Stimulated activated naive CD4-positive, alpha-beta T cell treated with Interleukin-2 at 50 U/mL for 16 hours (primary cell): ENCODE results near the gene C2CD4B.

Experiments used
- DNase-seq: peaks from one replicate; lab custom pipeline; 2025; lab: John Stamatoyannopoulos, UW

C2CD4B gene

DNA sequence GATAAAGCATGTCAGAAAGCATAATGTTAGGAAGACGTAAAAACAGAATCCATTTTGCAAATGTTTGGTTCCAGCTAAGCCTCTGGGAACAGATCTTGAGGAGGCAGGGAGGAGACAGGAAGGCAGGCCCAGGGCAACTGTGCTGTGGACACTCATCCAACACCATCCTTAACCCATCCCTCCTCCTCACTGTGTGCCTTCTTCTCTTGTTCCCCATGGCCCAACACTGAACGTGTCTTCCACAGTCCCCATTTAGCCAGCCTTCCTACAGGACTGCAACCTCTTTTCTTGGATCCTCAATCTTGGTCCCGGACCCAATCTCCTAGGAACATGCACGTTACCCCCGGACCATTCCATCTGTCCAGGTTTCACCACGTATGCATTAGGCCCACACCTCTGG, 15.4 kb downstream of the C2CD4B start:
- DNase-seq: no peak

DNA sequence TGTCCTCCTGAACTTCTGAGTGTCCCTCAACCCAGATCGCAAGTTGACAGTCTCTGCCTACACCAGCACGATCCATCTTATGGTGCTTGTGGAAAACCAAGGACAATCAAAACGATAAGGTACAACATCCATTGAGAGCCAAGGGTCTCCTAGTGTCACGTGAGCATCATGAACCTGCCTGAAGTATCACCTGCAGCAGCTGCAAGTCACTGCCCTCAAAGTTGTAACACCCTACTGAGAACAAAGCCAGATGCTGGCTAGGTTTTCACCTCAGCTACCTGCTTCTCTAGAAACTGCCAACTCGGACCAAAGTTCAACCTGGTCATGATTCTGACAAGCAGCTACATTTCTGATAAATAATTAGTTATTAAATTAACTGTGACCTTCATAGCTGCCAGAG, 17.5 kb downstream of the C2CD4B start:
- DNase-seq: no peak

DNA sequence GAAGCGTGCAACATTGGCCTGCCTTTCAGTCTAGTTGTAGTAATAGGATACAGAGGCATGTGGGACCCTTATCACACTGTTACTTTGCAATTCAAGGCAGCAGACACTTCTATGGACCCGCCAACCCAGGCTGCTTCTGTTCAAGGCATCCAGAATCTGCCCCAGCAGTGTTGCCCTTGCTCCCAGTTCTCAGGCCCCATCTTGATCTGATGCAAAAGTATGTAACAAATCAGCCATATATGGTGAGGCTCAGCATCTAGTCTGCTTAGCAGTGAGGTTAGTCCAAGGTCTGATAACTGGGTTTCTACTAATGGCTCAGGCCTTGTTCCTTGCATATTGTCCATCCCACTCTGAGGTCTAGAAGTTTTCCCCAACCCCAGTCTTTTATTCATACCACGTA, 17.9 kb downstream of the C2CD4B start:
- no peak for DNase-seq

DNA sequence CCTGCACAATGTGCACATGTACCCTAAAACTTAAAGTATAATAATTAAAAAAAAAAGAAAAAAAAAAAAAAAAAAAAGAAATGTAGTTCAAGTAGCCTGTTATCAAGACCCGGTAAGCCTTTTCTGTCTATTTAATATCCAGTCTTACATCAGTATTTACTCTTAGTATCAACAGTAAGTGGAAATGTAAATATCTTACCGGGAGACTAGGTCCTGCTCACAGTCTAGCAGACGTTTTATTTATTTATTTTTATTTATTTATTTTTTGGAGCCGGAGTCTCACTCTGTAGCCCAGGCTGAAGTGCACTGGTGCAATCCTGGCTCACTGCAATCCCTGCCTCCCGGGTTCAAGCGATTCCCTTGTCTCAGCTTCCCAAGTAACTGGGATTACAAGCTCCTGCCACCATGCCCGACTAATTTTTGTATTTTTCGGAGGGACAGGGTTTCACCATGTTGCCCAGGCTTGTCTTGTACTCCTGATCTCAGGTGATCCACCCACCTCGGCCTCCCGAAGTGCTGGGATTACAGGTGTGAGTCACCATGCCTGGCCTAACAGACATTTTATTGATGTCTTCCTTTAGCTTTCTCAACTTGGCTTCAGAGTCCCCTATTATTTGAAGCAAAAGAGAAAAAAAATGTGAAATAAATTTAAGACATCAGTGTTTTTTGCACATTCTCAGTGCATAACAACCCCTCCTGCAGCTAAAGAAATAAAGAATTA, 19.9 kb downstream of the C2CD4B start:
- no peak for DNase-seq

DNA sequence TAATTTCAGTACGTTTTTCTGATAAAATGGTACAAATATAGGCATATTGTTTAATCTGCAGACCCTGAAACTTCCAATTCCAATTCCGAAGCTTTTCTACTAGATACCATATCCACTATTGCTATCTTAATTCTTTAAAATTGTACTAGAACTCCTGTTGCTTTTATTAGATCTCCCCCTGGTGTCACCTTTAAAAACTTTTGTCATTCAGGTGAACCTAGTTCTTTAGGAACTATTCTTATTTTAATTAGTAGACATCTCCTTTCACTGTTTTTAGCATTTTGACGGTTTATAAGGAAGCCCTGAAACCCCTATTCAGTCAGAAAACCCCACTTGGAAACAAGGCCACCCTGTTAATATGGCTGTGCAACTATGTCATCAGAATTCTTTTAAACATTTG, 22.3 kb downstream of the C2CD4B start:
- no peak for DNase-seq

DNA sequence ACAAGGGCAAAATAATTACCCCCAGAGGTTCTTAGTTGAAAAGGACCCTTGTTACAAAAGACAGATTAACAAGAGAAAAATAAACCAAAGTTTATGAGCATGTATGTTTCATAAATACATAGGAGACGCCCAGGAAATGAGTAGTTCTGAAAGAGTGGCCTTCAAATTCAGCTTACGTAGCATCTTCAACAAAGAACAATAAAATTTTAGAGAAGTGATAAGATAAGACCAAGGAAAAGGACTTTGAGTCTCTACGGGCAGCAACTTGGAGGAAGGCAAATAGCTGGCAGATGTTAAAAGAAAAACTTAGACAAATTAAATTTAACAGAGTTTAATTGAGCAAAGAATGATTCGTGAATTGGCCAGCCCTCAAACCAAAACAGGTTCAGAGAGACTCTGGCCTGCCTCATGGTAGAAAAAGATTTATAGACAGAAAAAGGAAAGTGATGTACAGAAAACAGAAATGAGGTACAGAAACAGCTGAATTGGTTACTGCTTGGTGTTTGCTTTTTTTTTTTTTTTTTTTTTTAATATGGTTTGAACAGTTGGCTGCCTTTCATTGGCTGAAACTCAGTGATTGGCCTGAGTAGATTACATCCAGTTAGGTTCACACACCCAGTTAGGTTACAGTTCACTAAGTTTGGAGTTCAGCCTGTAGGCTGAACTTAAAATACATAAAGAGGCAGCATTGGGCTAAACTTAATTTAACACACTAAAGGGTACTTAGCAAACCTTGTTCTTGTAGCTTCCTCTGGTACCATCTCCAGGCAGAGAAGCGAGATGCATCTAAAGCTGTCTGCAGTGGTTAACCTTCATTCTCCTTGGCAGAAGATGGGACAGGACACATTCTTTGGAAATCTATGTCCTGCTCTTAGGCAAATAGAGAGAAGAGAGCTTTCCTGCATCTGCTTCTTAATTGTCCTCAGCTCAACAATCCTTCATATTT, 23.2 kb downstream of the C2CD4B start:
- no peak for DNase-seq

DNA sequence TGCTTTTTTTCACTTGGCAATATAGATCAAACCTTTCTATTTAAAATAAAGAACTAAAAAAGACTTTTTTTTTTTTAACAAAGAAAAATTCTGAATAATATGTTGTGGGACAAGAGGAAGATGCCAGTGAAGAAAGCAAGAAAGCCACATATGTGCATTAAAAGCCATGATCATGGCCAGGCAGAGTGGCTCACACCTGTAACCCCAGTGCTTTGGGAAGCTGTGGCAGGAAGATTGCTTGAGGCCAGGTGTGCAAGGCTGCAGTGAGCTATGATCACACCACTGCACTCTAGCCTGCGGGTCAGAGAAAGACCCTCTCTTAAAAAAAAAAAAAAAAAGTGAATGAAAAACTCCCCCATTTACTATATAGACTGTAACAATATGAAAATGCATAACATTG, 23.9 kb downstream of the C2CD4B start:
- DNase-seq: no peak

DNA sequence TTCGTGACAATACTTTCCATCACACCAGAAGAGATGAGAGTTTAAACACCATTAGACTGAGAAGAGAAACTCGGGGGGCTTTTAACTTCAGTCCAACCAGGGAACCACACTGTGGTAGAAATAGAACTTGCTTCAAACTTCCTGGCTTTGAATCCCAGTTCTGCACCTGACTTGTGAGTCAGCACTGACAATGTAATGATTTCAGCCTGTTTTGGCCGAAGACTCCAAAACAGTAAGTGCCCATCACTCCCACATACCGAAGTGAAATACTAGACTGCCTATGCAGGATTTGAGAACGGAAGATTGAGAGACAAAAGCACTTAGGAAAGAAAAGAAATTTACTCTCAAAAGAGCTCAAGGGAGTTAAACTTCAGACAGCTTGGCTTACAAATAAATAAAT, 27.0 kb downstream of the C2CD4B start:
- no peak for DNase-seq

DNA sequence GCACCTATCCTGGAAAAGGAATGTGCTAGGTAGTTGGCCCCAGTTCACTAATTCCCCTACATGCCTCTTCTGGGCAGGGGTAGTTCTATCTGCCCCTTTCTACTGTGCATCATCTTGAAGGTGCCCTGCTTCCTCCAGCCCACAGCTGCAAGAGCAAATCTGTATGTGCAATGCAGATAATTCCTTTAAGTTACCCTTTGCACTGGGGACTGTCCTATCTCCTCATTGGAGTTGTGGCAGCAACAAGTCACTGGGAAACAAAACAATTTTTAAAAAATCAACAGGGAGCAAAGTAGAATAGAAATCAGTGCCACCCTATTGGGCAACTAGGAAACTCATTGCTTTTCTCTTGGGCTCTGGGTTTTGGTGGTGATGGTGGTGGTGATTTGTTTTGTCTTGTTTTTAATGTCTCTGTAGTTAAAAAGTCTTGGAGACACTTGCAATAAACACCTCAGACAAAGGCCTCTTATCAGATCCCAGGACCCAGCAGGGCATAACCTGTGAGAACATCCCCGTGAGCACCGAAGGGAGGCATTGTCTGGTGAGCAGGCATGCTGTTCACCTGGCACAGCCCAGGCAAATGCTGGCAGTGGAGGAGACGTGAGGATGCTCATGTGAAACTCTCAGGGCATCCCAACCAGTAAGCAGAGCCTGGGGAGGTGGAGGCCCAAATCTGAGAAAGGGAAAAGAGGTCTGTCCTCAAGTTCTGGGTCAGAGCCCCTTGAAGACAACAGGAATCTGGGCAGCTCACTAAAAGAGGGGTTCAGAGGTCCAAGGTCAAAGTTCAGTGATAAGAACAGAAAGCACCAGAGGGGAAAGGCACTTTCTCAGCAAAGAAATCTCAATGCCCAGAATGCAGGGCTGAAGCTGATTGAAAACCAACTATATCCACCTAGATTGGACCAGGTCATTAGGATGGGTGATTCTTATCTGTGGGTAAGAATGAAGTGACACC, 27.9 kb downstream of the C2CD4B start:
- no peak for DNase-seq

DNA sequence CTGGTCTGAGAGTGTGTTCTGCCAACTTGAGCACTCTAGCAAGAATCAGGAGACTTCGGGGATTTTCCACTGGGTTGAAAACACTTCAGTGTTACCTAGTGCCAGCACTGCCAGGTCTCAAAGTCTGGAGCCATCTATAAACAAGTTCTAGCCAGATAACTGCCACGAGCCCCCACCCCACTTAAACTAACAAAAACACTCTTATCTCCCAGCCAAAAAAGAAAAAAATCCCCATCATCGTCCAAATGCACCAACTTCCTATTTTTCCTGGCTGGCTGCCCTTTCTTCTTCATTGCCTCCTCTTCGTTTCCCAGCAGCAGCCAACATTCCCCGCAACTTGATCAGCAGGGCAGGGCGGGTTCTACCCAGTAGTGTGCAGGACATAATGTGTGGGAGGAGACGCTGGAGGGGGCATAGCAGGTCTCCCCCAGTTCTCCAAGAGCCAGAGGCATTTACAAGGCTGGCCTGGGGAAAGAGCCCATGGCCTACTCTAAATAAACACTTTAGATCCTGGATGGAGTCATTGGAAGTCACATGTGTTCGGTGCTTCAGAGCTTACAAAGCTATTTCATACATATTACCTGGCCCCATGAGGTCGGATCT, 29.5 kb downstream of the C2CD4B start:
- DNase-seq: no peak

DNA sequence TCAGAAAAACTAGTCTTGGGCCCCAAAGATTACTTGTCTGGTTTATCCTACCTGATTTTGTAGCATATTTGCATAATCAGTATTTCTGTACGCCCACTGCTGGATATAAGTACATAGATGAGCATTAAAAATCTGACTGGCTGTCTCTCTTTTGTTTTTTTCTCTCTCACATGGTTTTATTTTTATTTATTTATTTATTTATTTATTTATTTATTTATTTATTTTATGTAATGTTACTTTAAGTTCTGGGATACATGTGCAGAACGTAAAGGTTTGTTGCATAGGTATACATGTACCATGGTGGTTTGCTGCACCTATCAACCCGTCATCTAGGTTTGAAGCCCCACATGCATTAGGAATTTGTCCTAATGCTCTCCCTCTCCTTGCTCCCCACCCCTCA, 31.9 kb downstream of the C2CD4B start:
- no peak for DNase-seq

DNA sequence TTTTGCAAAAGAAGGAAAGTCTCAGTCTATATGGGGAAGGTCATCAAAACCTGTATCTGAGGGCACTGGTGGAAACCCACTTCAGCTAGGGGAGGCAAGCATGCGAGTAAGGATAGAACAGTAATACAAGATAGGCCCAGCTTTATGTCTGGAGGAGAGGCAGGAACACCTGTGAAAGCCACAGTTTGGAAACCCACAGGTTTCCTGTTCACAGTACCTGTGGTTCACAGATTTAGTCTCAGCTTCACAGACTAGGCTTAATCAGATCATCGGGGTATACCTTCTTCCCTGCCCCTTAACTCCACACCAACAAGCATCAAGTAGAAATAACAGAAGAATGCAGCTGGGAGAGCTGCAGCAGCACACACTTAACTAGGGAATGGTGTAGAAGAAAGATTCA, 36.2 kb downstream of the C2CD4B start:
- DNase-seq: no peak

DNA sequence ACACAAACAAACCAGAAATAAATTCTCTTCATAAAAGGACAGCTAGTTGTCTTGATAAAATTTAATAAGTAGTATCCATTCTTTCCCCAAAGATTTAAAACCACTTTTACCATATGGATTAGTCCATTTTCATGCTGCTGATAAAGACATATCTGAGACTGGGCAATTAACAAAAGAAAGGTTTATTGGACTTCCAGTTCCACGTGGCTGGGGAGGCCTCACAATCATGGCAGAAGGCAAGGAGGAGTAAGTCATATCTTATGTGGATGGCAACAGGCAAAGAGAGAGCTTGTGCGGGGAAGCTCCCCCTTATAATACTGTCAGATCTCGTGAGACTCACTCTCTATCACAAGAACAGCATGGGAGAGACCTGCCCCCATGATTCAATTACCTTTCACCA, 38.7 kb downstream of the C2CD4B start:
- no peak for DNase-seq

DNA sequence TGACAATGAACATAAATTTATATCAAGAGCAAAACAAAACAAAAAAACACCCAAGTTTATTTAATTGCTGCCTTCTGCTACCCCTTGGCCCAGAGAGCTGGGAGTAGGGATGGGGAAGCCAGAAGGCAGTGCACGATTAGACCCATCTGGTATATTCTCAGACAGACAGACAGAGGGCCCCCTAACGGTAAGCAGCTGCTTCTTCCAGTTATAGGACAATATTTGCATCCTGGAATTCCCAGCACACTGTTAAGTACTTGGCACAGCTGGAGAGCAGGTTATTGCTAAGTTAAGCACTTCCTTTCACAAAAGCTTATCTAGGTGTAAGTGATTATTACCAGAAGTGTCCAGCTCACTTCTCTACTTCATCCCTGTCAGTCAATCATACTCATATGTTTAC, 39.3 kb downstream of the C2CD4B start:
- no peak for DNase-seq

DNA sequence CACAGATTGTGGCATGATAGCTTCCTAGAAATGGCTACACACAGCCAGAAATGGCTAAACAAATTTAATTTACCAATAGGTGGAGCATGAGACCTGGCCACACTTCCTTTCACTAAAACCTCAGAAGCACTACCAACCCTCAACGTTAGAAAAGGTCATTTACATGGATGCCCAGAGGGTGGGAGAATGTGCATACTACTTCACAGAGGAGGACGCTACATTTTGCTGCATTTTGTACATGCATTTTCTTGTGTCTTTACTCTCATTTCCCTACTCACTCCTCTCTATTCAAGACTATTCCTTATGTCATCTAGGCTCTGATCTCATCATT, 40.1 kb downstream of the C2CD4B start:
- no peak for DNase-seq

DNA sequence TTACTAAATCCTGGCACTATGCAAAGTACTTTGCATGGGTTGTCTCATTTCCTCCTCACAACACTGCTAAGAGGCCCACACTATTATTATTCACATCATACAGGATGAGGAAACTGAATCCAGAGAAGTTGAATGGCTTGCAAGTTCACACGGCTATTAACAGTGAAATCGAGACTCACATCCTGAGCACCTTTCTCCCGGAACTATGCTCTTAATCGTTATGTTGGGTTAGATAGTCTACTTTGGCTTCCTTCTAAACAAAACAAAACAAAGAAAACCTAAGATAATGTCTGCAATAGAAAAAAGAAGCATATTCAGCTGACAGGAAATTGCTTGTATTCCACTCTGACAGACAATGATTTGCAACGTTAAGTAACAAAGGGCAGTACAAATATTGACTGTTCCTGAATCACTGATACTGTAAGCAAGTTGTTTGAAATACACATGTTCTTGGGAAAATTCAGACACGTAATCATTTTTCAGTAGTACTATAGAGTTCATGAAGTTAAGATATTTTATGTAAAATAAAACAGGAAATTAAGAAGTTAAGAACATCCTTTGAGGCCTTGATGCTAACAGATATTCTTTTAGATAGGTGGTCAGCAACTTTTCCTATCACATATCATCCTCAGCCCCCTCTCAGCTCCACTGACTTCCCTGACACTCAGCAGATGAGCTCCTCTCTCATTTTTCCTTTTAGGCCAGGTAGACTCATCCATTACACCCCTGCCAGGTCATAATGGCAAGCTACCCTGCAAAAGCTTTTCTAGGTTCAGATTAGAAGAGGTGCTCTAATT, 40.7 kb downstream of the C2CD4B start:
- DNase-seq: no peak

DNA sequence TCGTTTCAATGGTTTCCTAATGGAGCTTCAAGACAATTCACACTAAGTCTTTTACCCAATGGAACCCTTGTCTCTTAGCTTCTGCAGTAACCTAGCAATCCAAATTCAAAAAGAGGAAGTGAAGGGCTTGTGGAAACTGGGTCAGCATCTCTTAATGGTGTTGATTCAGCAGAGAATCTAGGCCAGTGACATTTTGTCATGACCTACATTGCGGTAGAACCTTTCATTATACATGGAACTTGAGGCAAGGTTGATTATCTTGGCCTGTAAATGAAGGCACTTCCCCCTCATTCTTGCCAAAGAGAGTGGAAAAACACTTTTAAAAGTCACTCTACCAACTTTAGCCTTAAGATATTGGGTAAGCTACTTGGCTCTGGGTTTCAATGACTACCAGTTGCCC, 42.8 kb downstream of the C2CD4B start:
- no peak for DNase-seq

DNA sequence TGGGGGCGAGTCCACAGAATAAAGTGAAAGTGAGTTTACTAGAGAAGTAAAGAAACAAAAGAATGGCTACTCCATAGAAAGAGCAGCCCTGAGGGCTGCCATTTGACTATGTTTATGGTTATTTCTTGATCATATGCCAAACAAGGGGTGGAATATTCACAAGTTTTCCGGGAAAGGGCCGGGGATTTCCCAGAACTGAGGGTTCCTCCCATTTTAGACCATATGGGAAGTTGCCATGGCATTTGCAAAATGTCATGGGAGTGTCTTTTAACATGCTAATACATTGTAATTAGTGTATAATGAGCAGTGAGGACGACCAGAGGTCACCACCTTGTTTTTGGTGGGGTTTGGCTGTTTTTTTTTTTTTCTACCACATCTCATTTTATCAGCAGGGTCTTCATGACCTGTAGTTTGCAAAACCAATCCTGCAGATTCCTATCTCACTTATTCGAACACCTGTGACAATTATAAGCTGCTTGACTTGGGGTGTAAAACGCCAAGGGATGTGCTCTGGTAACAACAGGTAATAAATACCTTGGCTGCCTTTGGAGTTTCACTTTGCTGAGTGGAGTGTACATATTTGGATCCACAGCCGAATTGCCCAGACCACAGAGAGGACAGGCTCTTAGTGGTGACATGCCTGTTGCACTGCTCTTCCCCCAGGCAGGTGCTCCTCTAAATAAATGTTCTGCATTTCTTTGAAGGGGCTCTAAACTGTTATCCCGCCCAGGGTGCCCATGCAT, 43.6 kb downstream of the C2CD4B start:
- no peak for DNase-seq

DNA sequence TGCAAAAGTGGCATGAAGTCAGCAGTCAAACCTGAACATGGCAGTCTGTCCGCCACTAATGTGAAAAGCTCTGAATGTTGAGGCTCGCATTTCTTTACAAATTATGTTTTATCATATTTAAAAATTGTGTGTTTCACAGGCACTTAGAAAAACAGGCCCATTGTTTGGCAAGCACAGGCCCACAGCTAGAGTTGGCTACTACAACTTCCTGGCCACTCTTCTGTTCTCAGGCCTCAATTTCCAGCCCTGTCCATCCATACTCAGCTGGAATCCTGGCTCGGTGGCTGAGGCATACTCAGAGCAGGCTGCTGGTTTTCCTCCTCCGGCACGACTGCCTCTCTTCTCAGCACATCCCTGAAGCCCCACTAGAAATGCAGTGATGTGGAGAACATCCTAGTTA, 44.3 kb downstream of the C2CD4B start:
- DNase-seq: no peak

DNA sequence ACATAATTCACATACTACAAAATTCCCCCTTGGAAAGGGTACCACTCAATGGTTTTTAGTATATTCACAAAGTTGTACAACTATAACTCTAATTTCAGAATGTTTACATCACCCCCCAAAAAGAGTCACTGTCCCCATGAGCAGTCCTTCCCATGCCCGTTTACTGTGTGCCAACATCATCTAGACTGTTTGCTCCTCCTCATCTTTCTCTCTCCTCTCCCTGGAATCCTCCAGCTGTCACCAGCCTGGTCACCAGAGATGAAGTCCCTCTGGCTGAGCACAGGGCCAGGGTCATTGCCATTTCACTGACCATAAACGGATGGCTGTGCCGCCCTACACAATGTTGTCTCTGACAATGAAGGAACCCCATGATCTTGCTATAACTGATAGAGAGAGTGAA, 45.2 kb downstream of the C2CD4B start:
- DNase-seq: no peak
